Lower lobe of right lung (tissue), 2 donors: ENCODE results near the gene DCAF17. TPM values are rescaled to one million over a fixed set of nuclear protein-coding genes. Genes with fewer than 3 reads are reported as not detected.

ENCODE experiments used
- ATAC-seq, 2 donors: fragments of 200-7000 bp; cut with Tn5 transposase; one replicate each; pipeline ENCODE4 v1.9.1; 2020 to 2022; ENCODE audit warnings: mild to moderate bottlenecking in 2 of 2, moderate library complexity in 2 of 2
- DNase-seq: peaks from one replicate; pipeline ENCODE4 v3.0.0-alpha.2; 2020
- H3K27ac ChIP-seq: fragments of 200-600 bp; one replicate; pipeline ENCODE4 v1.8.0; 2022
- H3K27me3 ChIP-seq: fragments of 200-600 bp; one replicate; pipeline ENCODE4 v1.8.0; 2022; ENCODE audit warnings: low read depth
- H3K36me3 ChIP-seq: fragments of 200-600 bp; one replicate; pipeline ENCODE4 v1.8.0; 2022; ENCODE audit warnings: mild to moderate bottlenecking
- H3K4me1 ChIP-seq: fragments of 200-600 bp; one replicate; pipeline ENCODE4 v1.8.0; 2022
- H3K4me3 ChIP-seq: fragments of 200-600 bp; one replicate; pipeline ENCODE4 v1.8.0; 2022; ENCODE audit warnings: mild to moderate bottlenecking
- H3K9me3 ChIP-seq: fragments of 200-600 bp; one replicate; pipeline ENCODE4 v1.8.0; 2022
- CTCF ChIP-seq: fragments of 200-600 bp; IDR thresholded peaks from one replicate; pipeline ENCODE4 v1.8.0; 2022; ENCODE audit warnings: antibody characterized with exemption, mild to moderate bottlenecking
- intact Hi-C: fragments of 100-400 bp; cut with DNase I; formaldehyde crosslinking; loops from one replicate; pipeline ENCODE4 v1.11.0; 2022
- total RNA-seq: library from RNA; stranded (reverse); fragmentation: NEBNext Ultra II Directional; extraction: Animal tissue kit (Norgen Biotek cat#: 25700); gene quantifications from one replicate; pipeline ENCODE4 v1.2.1, GENCODE V29; 2021
- donor health status: DM: no; HTN: yes; CAD: no; lungs with severe emphysema.

Gene DCAF17
- total RNA-seq, 1 donor from 2014 or later = 15.6 TPM

GRCh38 chr2:171469176-171469575, 35.1 kb downstream of the DCAF17 start:
- ATAC-seq (no peak), DNase-seq (no peak)
- no peaks in the 10 kb centered on the region for H3K9me3 ChIP-seq
- H3K36me3 ChIP-seq = peaks cover 46% of the 10 kb centered on the region
- no peak for TF ChIP-seq CTCF
- no peaks in the 10 kb centered on the region for H3K27me3 ChIP-seq
- intact Hi-C loops = no loop called here
- H3K27ac ChIP-seq = no peak overlapping the region
- H3K4me3 ChIP-seq = no peak overlapping the region
- no peaks in the 10 kb centered on the region for H3K4me1 ChIP-seq

GRCh38 chr2:171470129-171470528, 36.1 kb downstream of the DCAF17 start:
- no peak for ATAC-seq
- H3K27me3 ChIP-seq = no peaks in the 10 kb centered on the region
- intact Hi-C loops = no loop called here
- no peak overlapping the region for H3K27ac ChIP-seq
- no peaks in the 10 kb centered on the region for H3K4me1 ChIP-seq
- peaks cover 55% of the 10 kb centered on the region for H3K36me3 ChIP-seq
- no peaks in the 10 kb centered on the region for H3K9me3 ChIP-seq
- TF ChIP-seq CTCF = no peak
- no peak overlapping the region for H3K4me3 ChIP-seq
- no peak for DNase-seq

GRCh38 chr2:171475979-171476378, 42.0 kb downstream of the DCAF17 start:
- Histone ChIP-seq H3K4me3 (no peak overlapping the region), H3K9me3 (no peaks in the 10 kb centered on the region), H3K36me3 (peaks cover 70% of the 10 kb centered on the region), H3K4me1 (no peaks in the 10 kb centered on the region), H3K27me3 (no peaks in the 10 kb centered on the region), H3K27ac (no peak overlapping the region)
- DNase-seq (no peak), ATAC-seq (no peak)
- intact Hi-C loops = no loop called here
- no peak for TF ChIP-seq CTCF

- Histone ChIP-seq H3K27me3 (no peaks in the 10 kb centered on the region), H3K4me1 (no peaks in the 10 kb centered on the region), H3K9me3 (no peaks in the 10 kb centered on the region), H3K4me3 (no peak overlapping the region), H3K36me3 (peaks cover 60% of the 10 kb centered on the region), H3K27ac (no peak overlapping the region)
- ATAC-seq (no peak), DNase-seq (no peak)
- TF ChIP-seq CTCF = no peak
- intact Hi-C loops = no loop called here
These were observed 44.3 kb downstream of the DCAF17 start for GRCh38 chr2:171478345-171478744.

- DNase-seq = no peak
- Histone ChIP-seq H3K27me3 (no peaks in the 10 kb centered on the region), H3K9me3 (no peaks in the 10 kb centered on the region), H3K4me1 (no peaks in the 10 kb centered on the region), H3K27ac (no peak overlapping the region), H3K36me3 (peaks cover 50% of the 10 kb centered on the region), H3K4me3 (no peak overlapping the region)
- ATAC-seq = no peak
- intact Hi-C loops = no loop called here
- TF ChIP-seq CTCF = no peak
These were observed 45.3 kb downstream of the DCAF17 start for GRCh38 chr2:171479154-171479814.
